Gastrocnemius medialis (tissue), 4 donors: Measurements from ENCODE around the gene PERM1.
A peak's percentile ranks its signal among the peaks of the same experiment; 100 is the strongest.

ENCODE experiments used
- POLR2A ChIP-seq, 2 donors: fragments of 450-650 bp; IDR thresholded peaks; one replicate each; pipeline ENCODE4 v1.6.1; 2017; ENCODE audit warnings: antibody characterized with exemption in 2 of 2, mild to moderate bottlenecking in 2 of 2, moderate library complexity in 2 of 2
- TF ChIP-seq, protein P1 (sequence below), 5 experiments: fragments of 450-650 bp in 3 of 5; fragments of 200-600 bp in 2 of 5; sonication (generic) in 2 of 5; IDR thresholded peaks in 4 of 5; conservative IDR thresholded peaks in 1 of 5; 1 replicate in 4 of 5; 2 replicates in 1 of 5; pipeline ENCODE4 v1.5.1; 2016 to 2019; ENCODE audit warnings: antibody characterized with exemption in 5 of 5, mild to moderate bottlenecking in 3 of 5, moderate library complexity in 3 of 5

DNA sequence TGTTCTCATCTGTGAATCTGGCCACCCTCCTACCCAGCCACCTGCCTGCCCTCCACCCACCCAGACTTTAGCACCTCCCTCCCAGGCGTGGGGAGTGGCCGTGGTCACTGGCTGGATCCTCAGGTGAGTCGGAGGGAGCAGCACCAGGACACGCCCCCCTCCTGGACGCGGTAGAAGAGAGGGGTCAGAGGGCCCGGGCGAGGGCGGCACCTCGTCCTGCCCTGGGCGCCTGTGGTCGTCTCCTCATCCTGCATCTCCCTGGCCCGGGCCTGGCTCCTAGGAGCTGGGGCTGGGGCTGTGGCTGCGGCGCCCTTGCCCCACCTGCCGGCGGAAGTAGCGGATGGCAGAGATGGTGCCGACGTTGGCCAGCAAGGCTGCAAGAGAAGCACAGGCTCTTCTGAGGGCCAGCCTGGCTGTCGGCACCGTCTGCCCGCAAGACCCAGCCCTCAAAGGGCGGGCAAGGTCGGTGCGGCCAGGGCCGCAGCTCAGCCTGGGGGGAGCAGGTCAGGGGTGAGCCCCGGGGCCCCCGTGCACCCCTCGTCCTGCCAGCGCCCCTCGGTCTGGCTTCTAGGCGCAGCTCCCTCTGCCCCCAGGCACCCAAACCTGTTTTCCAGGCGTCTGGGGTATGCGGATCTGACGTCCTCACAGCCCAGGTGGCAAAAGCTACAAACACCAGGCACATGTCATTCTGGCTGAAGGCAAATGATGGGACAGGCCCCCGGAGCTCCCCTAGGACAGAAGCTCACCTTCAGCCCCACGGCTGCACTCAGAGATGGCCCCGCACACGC is 5.8 kb downstream of the PERM1 start:
- TF ChIP-seq, protein P1, sequence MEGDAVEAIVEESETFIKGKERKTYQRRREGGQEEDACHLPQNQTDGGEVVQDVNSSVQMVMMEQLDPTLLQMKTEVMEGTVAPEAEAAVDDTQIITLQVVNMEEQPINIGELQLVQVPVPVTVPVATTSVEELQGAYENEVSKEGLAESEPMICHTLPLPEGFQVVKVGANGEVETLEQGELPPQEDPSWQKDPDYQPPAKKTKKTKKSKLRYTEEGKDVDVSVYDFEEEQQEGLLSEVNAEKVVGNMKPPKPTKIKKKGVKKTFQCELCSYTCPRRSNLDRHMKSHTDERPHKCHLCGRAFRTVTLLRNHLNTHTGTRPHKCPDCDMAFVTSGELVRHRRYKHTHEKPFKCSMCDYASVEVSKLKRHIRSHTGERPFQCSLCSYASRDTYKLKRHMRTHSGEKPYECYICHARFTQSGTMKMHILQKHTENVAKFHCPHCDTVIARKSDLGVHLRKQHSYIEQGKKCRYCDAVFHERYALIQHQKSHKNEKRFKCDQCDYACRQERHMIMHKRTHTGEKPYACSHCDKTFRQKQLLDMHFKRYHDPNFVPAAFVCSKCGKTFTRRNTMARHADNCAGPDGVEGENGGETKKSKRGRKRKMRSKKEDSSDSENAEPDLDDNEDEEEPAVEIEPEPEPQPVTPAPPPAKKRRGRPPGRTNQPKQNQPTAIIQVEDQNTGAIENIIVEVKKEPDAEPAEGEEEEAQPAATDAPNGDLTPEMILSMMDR (IDR thresholded peaks at IDR 0.05 in 4 of 5, conservative IDR thresholded peaks at IDR 0.05 in 1 of 5), result peak; percentile 49 to 59 (median 56)
- peak in 1 of 2 donors; percentile 13 for TF ChIP-seq POLR2A (IDR thresholded peaks at IDR 0.05)
